Motor neuron (in vitro differentiated cells): Measurements from ENCODE around the gene CYP4F11. TPM values are rescaled to one million over a fixed set of nuclear protein-coding genes. Genes with fewer than 3 reads are reported as not detected.
A peak's percentile ranks its signal among the peaks of the same experiment; 100 is the strongest.
"Not testable (repeated sequence)": the region's sequence is repeated elsewhere in the genome, so short reads cannot be mapped to it uniquely, and the experiment has no call there.

Experiments
- ATAC-seq, 8 experiments: fragments of 200-7000 bp; cut with Tn5 transposase; replicated peaks in 6 of 8; 2 replicates each; pipeline ENCODE4 v1.8.0; 2021; ENCODE audit warnings: mild to moderate bottlenecking in 8 of 8, moderate library complexity in 8 of 8
- H3K27ac ChIP-seq, 2 donors: fragments of 250-450 bp; sonication (Bioruptor Pico); 2 replicates each; pipeline ENCODE4 v1.9.0; 2021; ENCODE audit warnings: antibody characterized with exemption in 2 of 2, mild to moderate bottlenecking in 2 of 2, moderate library complexity in 1 of 2
- H3K4me1 ChIP-seq, 2 donors: fragments of 250-450 bp; sonication (Bioruptor Pico); replicated peaks in 1 of 2; 2 replicates each; pipeline ENCODE4 v1.6.1; 2021; ENCODE audit warnings: antibody characterized with exemption in 2 of 2, mild to moderate bottlenecking in 2 of 2, moderate library complexity in 1 of 2
- H3K4me3 ChIP-seq, 5 donors: fragments of 250-450 bp; sonication (Bioruptor Pico); 2 replicates each; pipeline ENCODE4 v1.9.0; 2021; ENCODE audit warnings: antibody characterized with exemption in 5 of 5, mild to moderate bottlenecking in 5 of 5, moderate library complexity in 4 of 5
- WGBS, 10 experiments: fragments of 450-650 bp; shearing (Covaris generic); methylation state at CpG; one replicate each; pipeline ENCODE4 v1.0.0; 2022; 5-methylcytosine and 5-hydroxymethylcytosine counted together
- in situ Hi-C, 9 experiments: fragments of 400-800 bp; cut with MboI; loops; one replicate each; pipeline ENCODE4 v1.15.0; 2021; ENCODE audit warnings: low sequenced_read_pairs in 9 of 9, low pct_unique_long_range_greater_than_20kb in 2 of 9; ENCODE audit not compliant: unreplicated experiment in 9 of 9
- total RNA-seq, 8 experiments: library from RNA; unstranded; fragments of 300-600 nt; gene quantifications; 2 replicates each; pipeline versions ENCODE4 v1.2.3 to v1.2.4, GENCODE V29; 2022

Gene CYP4F11
- total RNA-seq, result under 1 TPM in 4 of 8 experiments, not detected in 4; 0.17 to 0.71 (median 0.35) TPM

- Histone ChIP-seq H3K4me1 (no peaks in the 10 kb centered on the region), H3K4me3 (no peak within 1 kb of the TSS), H3K27ac (no peak within 1 kb of the TSS)
- ATAC-seq, result peak in 1 of 8 experiments; percentile 47
- 25 to 60% (median 43%) methylated on average over 2 to 4 of the region's 10 CpGs; no CpG with 5 or more reads in 6 of the 10 experiments for WGBS, 10 experiments
- in situ Hi-C loops, result no loop called here
Observed at GRCh38 chr19:15934332-15935078, at the start of gene CYP4F11. TSS of gene CYP4F11 (minus strand) at chr19:15934529. CDS start at chr19:15934408, 121 bp downstream.

DNA sequence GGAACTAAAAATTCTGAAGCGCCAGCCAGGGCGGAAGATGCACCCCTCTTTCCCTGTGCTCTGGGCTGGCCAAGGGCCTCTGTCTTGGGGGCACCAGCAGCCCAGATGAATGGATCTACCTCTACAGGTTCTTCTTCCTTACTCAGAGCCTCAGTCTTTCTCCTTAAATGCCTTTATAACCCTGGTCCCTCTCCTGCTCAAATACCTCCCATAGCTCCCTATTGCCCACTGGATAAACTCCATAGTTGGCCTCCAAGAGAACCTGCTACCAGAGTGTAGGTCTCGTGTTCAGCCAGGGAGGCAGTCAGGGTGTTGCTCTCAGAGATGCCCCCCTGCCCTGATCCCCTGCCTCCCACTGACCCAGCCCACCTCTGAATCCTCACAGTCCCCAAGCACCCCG, 45.0 kb upstream of the CYP4F11 start:
- in situ Hi-C loops, result no loop called here
- Histone ChIP-seq H3K4me1 (no peaks in the 10 kb centered on the region), H3K4me3 (no peak overlapping the region), H3K27ac (no peak overlapping the region)
- WGBS, 10 experiments, result 63 to 90% (median 87%) methylated on average over 2 of the region's 4 CpGs; no CpG with 5 or more reads in 7 of the 10 experiments
- ATAC-seq, result no peak

DNA sequence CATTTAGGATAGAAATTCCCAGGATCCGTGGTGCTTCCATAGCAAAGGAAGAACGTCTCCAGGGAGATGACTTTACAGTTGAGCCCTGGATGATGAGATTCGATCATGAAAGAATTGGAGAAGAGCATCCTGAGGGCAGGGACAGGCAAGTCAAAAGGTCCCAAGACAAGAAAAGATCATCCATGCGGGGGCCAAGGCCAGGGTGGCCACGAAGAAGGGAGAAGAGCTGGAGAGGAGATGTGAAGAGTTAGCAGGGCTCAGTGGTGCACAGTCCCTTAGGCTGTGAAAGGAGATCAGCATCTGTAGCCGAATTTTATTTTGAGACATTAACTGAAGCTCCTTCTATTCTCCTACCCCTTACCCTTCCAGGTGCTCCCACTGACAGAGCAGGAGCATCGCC, 43.4 kb upstream of the CYP4F11 start:
- Histone ChIP-seq H3K4me3 (no peak overlapping the region), H3K4me1 (no peaks in the 10 kb centered on the region), H3K27ac (no peak overlapping the region)
- ATAC-seq, result no peak
- WGBS, 10 experiments, result 5 to 46% (median 16%) methylated on average over 3 to 6 of the region's 7 CpGs; no CpG with 5 or more reads in 2 of the 10 experiments
- in situ Hi-C loops, result no loop called here

DNA sequence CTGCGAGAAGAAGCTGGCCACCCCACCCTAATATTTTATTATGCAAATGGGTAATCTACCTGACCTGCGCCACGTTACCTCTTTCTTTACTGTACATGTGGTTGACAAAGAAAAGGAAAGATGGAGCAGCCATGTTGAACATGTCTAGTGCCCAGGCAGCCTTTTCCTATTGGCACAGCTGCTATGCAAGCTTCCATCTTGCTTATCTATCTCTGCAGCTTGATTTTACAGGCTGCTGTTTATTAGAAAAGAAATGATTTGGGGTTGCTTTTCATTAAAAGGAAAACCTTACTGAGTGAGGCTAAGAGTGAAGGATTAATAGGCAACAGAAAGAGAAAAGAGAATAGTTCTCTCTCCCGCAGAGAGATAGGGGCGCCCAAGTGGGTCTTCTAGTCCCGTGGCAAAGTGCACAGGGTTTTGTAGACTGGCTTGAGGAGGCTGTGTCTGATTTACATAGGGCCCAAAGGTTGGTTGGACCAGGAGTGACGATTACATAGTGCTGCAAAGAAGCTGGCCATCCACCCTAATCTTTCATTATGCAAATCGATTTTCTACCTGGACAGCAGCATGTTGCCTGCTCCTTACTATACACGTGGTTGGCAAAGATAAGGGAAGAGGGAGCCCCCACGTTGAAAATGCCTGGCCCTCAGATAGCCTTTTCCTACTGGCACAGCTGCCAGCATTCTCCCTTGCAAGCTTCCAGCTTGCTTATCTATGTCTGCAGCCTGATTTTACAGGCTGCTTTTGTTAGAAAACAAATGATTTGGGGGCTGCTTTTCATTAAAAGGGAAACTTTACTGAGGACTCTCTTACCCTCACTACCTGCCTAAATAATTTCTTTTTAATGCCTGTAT, 42.7 kb upstream of the CYP4F11 start:
- H3K4me3 ChIP-seq, result no peak overlapping the region
- 0 to 47% (median 24%) methylated on average over 2 to 10 of the region's 10 CpGs; no CpG with 5 or more reads in 2 of the 10 experiments for WGBS, 10 experiments
- no peak overlapping the region for H3K27ac ChIP-seq
- no peaks in the 10 kb centered on the region for H3K4me1 ChIP-seq
- in situ Hi-C loops, result no loop called here
- no peak for ATAC-seq

GRCh38 chr19:15974856-15975255, 40.5 kb upstream of the CYP4F11 start:
- no peak for ATAC-seq
- in situ Hi-C loops, result no loop called here
- 4 to 50% (median 16%) methylated on average over 2 to 5 of the region's 5 CpGs; no CpG with 5 or more reads in 5 of the 10 experiments for WGBS, 10 experiments
- H3K27ac ChIP-seq, result no peak overlapping the region
- no peak overlapping the region for H3K4me3 ChIP-seq
- H3K4me1 ChIP-seq, result no peaks in the 10 kb centered on the region

DNA sequence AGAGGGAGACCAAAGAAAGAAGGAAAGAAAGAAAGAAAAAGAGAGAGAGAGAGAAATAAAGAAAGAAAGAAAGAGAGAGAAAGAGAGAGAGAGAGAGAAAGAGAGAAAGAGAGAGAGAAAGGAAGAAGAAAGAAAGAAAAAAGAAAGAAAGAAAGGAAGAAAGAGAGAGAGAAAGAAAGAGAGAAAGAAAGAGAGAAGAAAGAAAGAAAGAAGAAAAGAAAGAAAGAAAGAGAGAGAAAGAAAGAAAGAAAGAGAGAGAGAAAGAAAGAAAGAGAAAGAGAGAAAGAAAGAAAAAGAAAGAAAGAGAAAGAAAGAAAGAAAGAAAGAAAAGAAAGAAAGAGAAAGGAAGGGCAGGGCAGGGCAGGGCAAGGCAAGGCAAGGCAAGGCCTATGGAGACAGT, 37.7 kb upstream of the CYP4F11 start:
- H3K4me3 ChIP-seq, H3K4me1 ChIP-seq, H3K27ac ChIP-seq, ATAC-seq, in situ Hi-C loops: not testable (repeated sequence)

DNA sequence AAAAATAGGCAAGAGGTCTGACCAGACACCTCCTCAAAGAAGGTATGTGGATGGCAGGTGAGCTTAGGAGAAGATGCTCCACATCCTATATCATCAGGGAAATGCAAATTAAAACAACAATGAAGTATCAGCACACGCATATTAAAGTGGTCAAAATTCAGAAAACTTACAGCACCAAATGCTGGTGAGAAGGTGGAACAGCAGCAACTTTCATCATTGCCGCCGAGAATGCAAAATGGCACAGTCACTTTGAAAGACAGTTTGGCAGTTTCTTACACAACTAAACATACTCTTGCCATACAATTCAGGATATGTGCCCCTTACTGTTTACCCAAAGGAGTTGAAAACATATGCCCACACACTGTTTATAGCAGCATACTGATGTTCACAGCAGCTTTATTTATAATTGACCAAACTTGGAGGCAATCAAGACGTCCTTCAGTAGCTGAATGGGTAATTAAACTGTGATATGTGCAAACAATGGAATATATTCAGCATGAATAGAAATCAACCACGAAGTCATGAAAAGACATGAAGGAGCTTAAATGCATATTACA, 37.0 kb upstream of the CYP4F11 start:
- Histone ChIP-seq H3K27ac (no peak overlapping the region), H3K4me3 (no peak overlapping the region), H3K4me1 (no peaks in the 10 kb centered on the region)
- 0 to 53% (median 37%) methylated on average over 1 to 5 of the region's 5 CpGs; no CpG with 5 or more reads in 2 of the 10 experiments for WGBS, 10 experiments
- in situ Hi-C loops, result no loop called here
- no peak for ATAC-seq

- H3K4me1 ChIP-seq, result no peaks in the 10 kb centered on the region
- no peak overlapping the region for H3K4me3 ChIP-seq
- in situ Hi-C loops, result no loop called here
- WGBS, 10 experiments, result 0 to 60% (median 30%) methylated on average over 1 to 2 of the region's 2 CpGs; no CpG with 5 or more reads in 4 of the 10 experiments
- no peak for ATAC-seq
- no peak overlapping the region for H3K27ac ChIP-seq
Observed at GRCh38 chr19:15964231-15964630, 29.9 kb upstream of the CYP4F11 start.

- no peaks in the 10 kb centered on the region for H3K4me1 ChIP-seq
- in situ Hi-C loops, result no loop called here
- H3K27ac ChIP-seq, result no peak overlapping the region
- WGBS, 10 experiments, result 0 to 93% (median 46%) methylated on average over 1 to 5 of the region's 6 CpGs; no CpG with 5 or more reads in 4 of the 10 experiments
- H3K4me3 ChIP-seq, result no peak overlapping the region
- ATAC-seq, result no peak
Observed at GRCh38 chr19:15962319-15962718, 28.0 kb upstream of the CYP4F11 start.

GRCh38 chr19:15954820-15955219, 20.5 kb upstream of the CYP4F11 start:
- WGBS, 10 experiments, result 13 to 80% (median 55%) methylated on average over 1 to 6 of the region's 6 CpGs; no CpG with 5 or more reads in 1 of the 10 experiments

GRCh38 chr19:15948223-15949058, 14.1 kb upstream of the CYP4F11 start, which contains the start of gene OR10H4:
TSS of gene OR10H4 (plus strand) at chr19:15949008. CDS start at chr19:15949008, 0 bp downstream.
- Histone ChIP-seq H3K4me3 (no peak within 1 kb of the TSS), H3K27ac (no peak within 1 kb of the TSS), H3K4me1 (no peaks in the 10 kb centered on the region)
- no peak for ATAC-seq
- in situ Hi-C loops, result no loop called here

More at GRCh38 chr19:15954820-15955219, 20.5 kb upstream of the CYP4F11 start:
- Histone ChIP-seq H3K4me1 (no peaks in the 10 kb centered on the region), H3K4me3 (no peak overlapping the region), H3K27ac (no peak overlapping the region)
- no peak for ATAC-seq
- in situ Hi-C loops, result no loop called here

GRCh38 chr19:15945301-15945700, 11.0 kb upstream of the CYP4F11 start:
- Histone ChIP-seq H3K27ac (no peak overlapping the region), H3K4me3 (no peak overlapping the region), H3K4me1 (no peaks in the 10 kb centered on the region)
- WGBS, 10 experiments, result 0 to 67% (median 7%) methylated on average over 2 to 4 of the region's 4 CpGs
- ATAC-seq, result no peak
- in situ Hi-C loops, result no loop called here
